Subcutaneous adipose tissue (tissue), 4 donors: ENCODE measurements around the gene TCEANC2. TPM values are rescaled to one million over a fixed set of nuclear protein-coding genes. Genes with fewer than 3 reads are reported as not detected.

Source experiments
- CTCF ChIP-seq: fragments of 450-650 bp; IDR thresholded peaks from one replicate; pipeline ENCODE4 v1.5.1; 2016; ENCODE audit warnings: low read depth, mild to moderate bottlenecking, control low read depth, antibody characterized with exemption, moderate library complexity
- total RNA-seq, 4 donors: library from RNA; depleted of rRNA; stranded (reverse); fragments of >200 nt; gene quantifications; one replicate each; pipeline ENCODE4 v1.1.0, GENCODE V29; 2016

TCEANC2 gene
- total RNA-seq, 4 donors from 2014 or later = 3.3 to 5.6 (median 4.4) TPM

- TF ChIP-seq CTCF = no peak
Measured at GRCh38 chr1:54045496-54045895, 7.9 kb upstream of the TCEANC2 start.

GRCh38 chr1:54046671-54047383 is 6.6 kb upstream of the TCEANC2 start:
- no peak for TF ChIP-seq CTCF

- no peak for TF ChIP-seq CTCF
Measured at GRCh38 chr1:54047384-54048305, 5.8 kb upstream of the TCEANC2 start.

- no peak for TF ChIP-seq CTCF
Measured at GRCh38 chr1:54051933-54052430, 1.4 kb upstream of the TCEANC2 start.

- no peak for TF ChIP-seq CTCF
Measured at GRCh38 chr1:54052431-54052933, 926 bp upstream of the TCEANC2 start.

GRCh38 chr1:54053745-54054437 is 483 bp downstream of the TCEANC2 start:
- TF ChIP-seq CTCF = no peak
